Activated T-helper 2 cell treated with anti-CD3 and anti-CD28 coated beads, Interferon-gamma antibody, Interleukin-2, Interleukin-4, amounts not matched to agents 10 μg/mL and 5 μg/mL and 100 μg/mL, durations not matched to agents 14 hours and 24 hours and 36 hours (primary cell): Measurements from ENCODE around the gene FXYD6. TPM values are rescaled to one million over a fixed set of nuclear protein-coding genes. Genes with fewer than 3 reads are reported as not detected.
A peak's percentile ranks its signal among the peaks of the same experiment; 100 is the strongest.

Source experiments
- DNase-seq: peaks from one replicate; pipeline ENCODE4 v3.0.0; 2021; ENCODE audit warnings: low spot score
- H3K27ac Mint-ChIP-seq: one replicate; pipeline ENCODE4 v1.8.0; 2021; ENCODE audit warnings: mixed read lengths
- H3K27me3 Mint-ChIP-seq: one replicate; pipeline ENCODE4 v1.8.0; 2021; ENCODE audit warnings: low read depth, mixed read lengths
- H3K36me3 Mint-ChIP-seq: one replicate; pipeline ENCODE4 v1.8.0; 2021; ENCODE audit warnings: low read depth, mixed read lengths
- H3K4me1 Mint-ChIP-seq: one replicate; pipeline ENCODE4 v1.8.0; 2021; ENCODE audit warnings: low read depth, mixed read lengths
- H3K4me3 Mint-ChIP-seq: one replicate; pipeline ENCODE4 v1.8.0; 2021; ENCODE audit warnings: low read depth, mild to moderate bottlenecking, moderate library complexity, mixed read lengths
- H3K9me3 Mint-ChIP-seq: one replicate; pipeline ENCODE4 v1.8.0; 2021; ENCODE audit warnings: mixed read lengths
- intact Hi-C: fragments of 100-400 bp; cut with micrococcal nuclease; formaldehyde crosslinking; loops from one replicate; pipeline ENCODE4 v1.15.1; 2023
- total RNA-seq: library from RNA; stranded (reverse); gene quantifications from 2 replicates; pipeline ENCODE4 v1.2.3, GENCODE V29; 2022

The FXYD6 gene
- total RNA-seq, 1 donor from 2014 or later, result 0.11 TPM

DNA sequence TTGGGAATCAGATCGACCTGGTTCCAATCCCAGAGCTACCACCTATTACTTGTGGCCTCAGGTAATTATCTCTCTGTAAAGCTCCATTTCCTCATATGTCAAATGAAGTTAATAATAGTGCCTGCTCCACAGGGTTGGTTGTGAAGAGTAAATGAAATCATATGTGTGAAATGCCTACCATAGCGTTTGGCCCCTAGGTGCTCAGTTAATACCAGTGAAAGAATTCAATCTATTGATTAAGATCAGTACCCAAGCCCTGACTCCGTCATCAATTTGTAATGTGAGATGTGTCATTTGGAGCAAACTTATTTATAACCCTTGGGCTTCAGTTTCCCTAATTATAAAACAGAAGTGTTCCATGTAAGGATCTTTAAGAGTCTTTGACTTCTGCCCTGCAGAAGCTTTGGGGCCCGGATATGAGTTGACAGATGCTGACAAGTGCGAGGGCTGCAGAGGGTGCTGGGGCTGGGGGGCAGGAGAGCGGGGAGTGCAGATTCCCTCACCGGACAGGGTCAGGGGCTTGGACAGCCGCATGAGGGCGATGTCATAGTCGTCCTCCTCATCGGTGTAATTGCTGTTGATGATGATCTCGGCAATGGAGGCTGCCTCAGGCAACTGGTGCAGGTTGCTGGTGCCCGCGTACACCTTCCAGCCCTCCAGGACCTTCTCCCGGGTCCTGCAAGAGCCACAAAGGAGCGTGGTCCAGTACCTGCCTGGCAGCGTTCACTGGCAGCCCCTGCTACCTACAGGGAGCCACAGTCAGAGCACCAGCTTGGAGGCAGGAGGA, 31.8 kb upstream of the FXYD6 start:
- H3K4me1 Mint-ChIP-seq, result peaks cover 28% of the 10 kb centered on the region
- peak overlapping the region; percentile 71 for H3K4me3 Mint-ChIP-seq
- no peaks in the 10 kb centered on the region for H3K9me3 Mint-ChIP-seq
- no peaks in the 10 kb centered on the region for H3K36me3 Mint-ChIP-seq
- H3K27ac Mint-ChIP-seq, result peak overlapping the region; percentile 88
- no peak for DNase-seq
- intact Hi-C loops, result loop anchor here (5.0 kb wide), 2 partner anchors 39 to 79 kb away; partner anchors contain the start of gene IL10RA
- H3K27me3 Mint-ChIP-seq, result no peaks in the 10 kb centered on the region

- Mint-ChIP-seq H3K27me3 (no peaks in the 10 kb centered on the region), H3K27ac (peak overlapping the region; percentile 88), H3K4me3 (peak overlapping the region; percentile 71), H3K9me3 (no peaks in the 10 kb centered on the region), H3K36me3 (no peaks in the 10 kb centered on the region), H3K4me1 (peaks cover 24% of the 10 kb centered on the region)
- intact Hi-C loops, result loop anchor here (1.0 to 5.0 kb wide), 3 partner anchors 12 to 80 kb away; partner anchors contain the start of gene IL10RA
- peak; percentile 79 for DNase-seq
Measured at GRCh38 chr11:117907276-117908108, 31.0 kb upstream of the FXYD6 start.

GRCh38 chr11:117906710-117907109, 30.3 kb upstream of the FXYD6 start:
- no peaks in the 10 kb centered on the region for H3K27me3 Mint-ChIP-seq
- H3K36me3 Mint-ChIP-seq, result no peaks in the 10 kb centered on the region
- peaks cover 23% of the 10 kb centered on the region for H3K4me1 Mint-ChIP-seq
- no peak overlapping the region for H3K27ac Mint-ChIP-seq
- H3K4me3 Mint-ChIP-seq, result no peak overlapping the region
- no peak for DNase-seq
- intact Hi-C loops, result loop anchor here (1.0 to 5.0 kb wide), 3 partner anchors 13 to 81 kb away; partner anchors contain the start of gene IL10RA
- no peaks in the 10 kb centered on the region for H3K9me3 Mint-ChIP-seq

- H3K27me3 Mint-ChIP-seq, result no peaks in the 10 kb centered on the region
- no peaks in the 10 kb centered on the region for H3K9me3 Mint-ChIP-seq
- peaks cover 23% of the 10 kb centered on the region for H3K4me1 Mint-ChIP-seq
- H3K4me3 Mint-ChIP-seq, result no peak overlapping the region
- no peaks in the 10 kb centered on the region for H3K36me3 Mint-ChIP-seq
- intact Hi-C loops, result loop anchor here (5.0 kb wide), 2 partner anchors 41 to 81 kb away; partner anchors contain the start of gene IL10RA
- peak overlapping the region; percentile 31 for H3K27ac Mint-ChIP-seq
- DNase-seq, result no peak
Measured at GRCh38 chr11:117906126-117906525, 29.7 kb upstream of the FXYD6 start.

DNA sequence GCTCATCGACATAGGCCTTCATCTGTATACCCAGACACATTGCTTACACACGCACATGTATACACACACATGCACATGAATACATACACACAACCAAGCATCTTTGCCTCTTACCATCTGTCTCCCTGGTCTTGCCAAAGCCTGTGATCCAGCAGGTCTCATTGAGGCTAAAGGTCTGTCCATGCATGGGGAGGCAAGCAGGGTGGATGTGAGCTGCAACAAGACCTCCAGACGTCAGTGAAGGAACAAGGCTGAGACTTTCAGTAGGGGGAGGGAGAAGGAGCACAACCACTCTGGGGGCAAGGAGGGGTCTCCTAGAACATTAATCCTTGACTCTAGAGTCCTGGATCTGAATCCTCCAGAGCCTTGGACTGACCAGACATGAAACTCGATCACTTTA, 29.1 kb upstream of the FXYD6 start:
- no peak for DNase-seq
- Mint-ChIP-seq H3K27ac (no peak overlapping the region), H3K36me3 (no peaks in the 10 kb centered on the region), H3K9me3 (no peaks in the 10 kb centered on the region), H3K27me3 (no peaks in the 10 kb centered on the region), H3K4me3 (no peak overlapping the region), H3K4me1 (peaks cover 23% of the 10 kb centered on the region)
- intact Hi-C loops, result loop anchor here (5.0 kb wide), 2 partner anchors 42 to 82 kb away; partner anchors contain the start of gene IL10RA

DNA sequence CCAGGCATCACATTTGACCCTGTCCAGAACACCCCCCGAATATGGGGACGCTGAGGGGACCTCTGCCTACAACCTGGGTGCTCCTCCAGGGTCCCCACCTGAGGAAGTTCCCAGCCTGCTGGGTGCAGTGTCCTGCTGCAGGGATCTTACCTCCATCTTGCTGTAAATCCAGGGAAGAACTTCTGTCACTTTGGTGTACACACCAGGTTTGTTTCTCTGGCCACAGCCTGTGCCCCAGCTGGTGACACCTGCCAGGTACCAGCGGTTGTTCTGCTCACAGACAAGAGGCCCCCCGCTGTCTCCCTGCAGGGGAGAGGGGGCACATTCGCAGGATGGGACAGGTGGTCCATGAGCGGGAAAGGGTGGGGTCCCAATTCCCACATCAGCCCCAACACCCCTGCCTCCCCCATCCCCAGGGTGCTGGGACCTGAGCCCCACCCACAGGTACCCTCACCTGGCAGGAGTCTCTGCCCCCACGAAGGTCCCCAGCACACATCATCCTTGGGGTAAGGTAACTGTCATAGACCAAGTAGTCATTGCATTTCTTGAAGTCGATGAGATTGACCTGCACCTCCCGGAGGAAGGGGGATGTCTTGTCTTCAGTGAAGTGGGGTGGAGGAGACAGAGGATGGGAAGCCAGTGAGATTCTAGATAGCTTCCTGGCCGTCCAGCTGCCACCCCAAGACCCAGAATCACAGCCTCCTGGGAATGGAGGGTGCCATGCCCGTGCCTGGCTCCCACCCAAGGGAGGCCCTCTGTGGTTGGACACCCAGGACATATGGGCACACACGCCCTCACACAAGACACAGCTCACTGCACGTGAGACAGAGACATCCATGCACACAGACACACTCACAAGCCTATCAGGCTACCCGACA, 27.3 kb upstream of the FXYD6 start:
- Mint-ChIP-seq H3K4me3 (no peak overlapping the region), H3K27me3 (no peaks in the 10 kb centered on the region), H3K27ac (no peak overlapping the region), H3K36me3 (no peaks in the 10 kb centered on the region), H3K9me3 (no peaks in the 10 kb centered on the region), H3K4me1 (peaks cover 22% of the 10 kb centered on the region)
- intact Hi-C loops, result loop anchor here (5.0 kb wide), 1 partner anchor 61 kb away; no protein-coding TSS in a partner anchor
- no peak for DNase-seq

GRCh38 chr11:117902001-117902845, 25.8 kb upstream of the FXYD6 start:
- intact Hi-C loops, result loop anchor here (5.0 kb wide), 1 partner anchor 60 kb away; no protein-coding TSS in a partner anchor
- Mint-ChIP-seq H3K4me1 (peaks cover 8% of the 10 kb centered on the region), H3K9me3 (no peaks in the 10 kb centered on the region), H3K27me3 (no peaks in the 10 kb centered on the region), H3K4me3 (no peak overlapping the region), H3K27ac (no peak overlapping the region), H3K36me3 (no peaks in the 10 kb centered on the region)
- no peak for DNase-seq

GRCh38 chr11:117901601-117902000, 25.1 kb upstream of the FXYD6 start:
- H3K27me3 Mint-ChIP-seq, result no peaks in the 10 kb centered on the region
- no peak overlapping the region for H3K4me3 Mint-ChIP-seq
- DNase-seq, result no peak
- intact Hi-C loops, result loop anchor here (5.0 kb wide), 1 partner anchor 59 kb away; no protein-coding TSS in a partner anchor
- no peaks in the 10 kb centered on the region for H3K36me3 Mint-ChIP-seq
- H3K27ac Mint-ChIP-seq, result no peak overlapping the region
- H3K9me3 Mint-ChIP-seq, result no peaks in the 10 kb centered on the region
- peaks cover 5% of the 10 kb centered on the region for H3K4me1 Mint-ChIP-seq

GRCh38 chr11:117900720-117901440, 24.4 kb upstream of the FXYD6 start:
- Mint-ChIP-seq H3K27ac (no peak overlapping the region), H3K27me3 (peaks cover 3% of the 10 kb centered on the region), H3K36me3 (no peaks in the 10 kb centered on the region), H3K9me3 (no peaks in the 10 kb centered on the region), H3K4me1 (peaks cover 5% of the 10 kb centered on the region), H3K4me3 (no peak overlapping the region)
- intact Hi-C loops, result loop anchor here (5.0 kb wide), 1 partner anchor 59 kb away; no protein-coding TSS in a partner anchor
- no peak for DNase-seq

DNA sequence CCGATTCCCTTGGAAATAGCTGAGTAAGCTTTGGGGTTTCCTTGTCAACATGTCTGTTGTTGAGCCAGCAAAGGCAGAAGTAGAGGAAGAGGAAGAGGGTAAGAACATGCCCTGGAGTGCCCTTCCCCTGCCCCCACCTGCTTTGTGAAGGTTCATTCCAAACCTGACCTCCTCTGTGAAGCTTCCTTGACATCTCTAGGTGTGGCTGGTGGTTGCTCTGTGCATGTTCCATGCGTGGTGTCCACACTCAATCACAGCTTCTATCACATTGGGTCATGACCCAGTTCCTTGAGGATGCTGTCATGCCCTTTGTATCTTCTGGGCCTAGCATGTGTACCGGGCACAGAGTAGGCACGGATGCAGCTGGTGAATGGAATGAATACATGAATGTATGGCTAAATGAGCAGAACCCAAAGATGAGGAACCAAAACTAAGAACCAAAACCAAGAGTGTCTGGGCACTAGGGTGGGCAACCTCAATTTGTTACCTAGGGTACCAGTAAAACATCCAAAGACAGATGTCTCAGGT, 23.7 kb upstream of the FXYD6 start:
- Mint-ChIP-seq H3K4me1 (peaks cover 5% of the 10 kb centered on the region), H3K36me3 (no peaks in the 10 kb centered on the region), H3K27ac (no peak overlapping the region), H3K4me3 (no peak overlapping the region), H3K27me3 (peaks cover 5% of the 10 kb centered on the region), H3K9me3 (no peaks in the 10 kb centered on the region)
- intact Hi-C loops, result loop anchor here (5.0 kb wide), 1 partner anchor 58 kb away; no protein-coding TSS in a partner anchor
- DNase-seq, result no peak

- Mint-ChIP-seq H3K27me3 (peaks cover 17% of the 10 kb centered on the region), H3K4me1 (peaks cover 5% of the 10 kb centered on the region), H3K36me3 (no peaks in the 10 kb centered on the region), H3K27ac (no peak overlapping the region), H3K9me3 (no peaks in the 10 kb centered on the region), H3K4me3 (no peak overlapping the region)
- DNase-seq, result no peak
- intact Hi-C loops, result no loop called here
Measured at GRCh38 chr11:117898059-117898458, 21.6 kb upstream of the FXYD6 start.
